Esophagus muscularis mucosa (tissue), 3 donors: ENCODE results near the gene PIERCE2.

Source experiments
- CTCF ChIP-seq, 3 experiments: fragments of 200-600 bp in 2 of 3; fragments of 450-650 bp in 1 of 3; sonication (generic) in 2 of 3; IDR thresholded peaks; one replicate each; pipeline ENCODE4 v1.5.1; 2017 to 2019; ENCODE audit warnings: antibody characterized with exemption in 3 of 3, mild to moderate bottlenecking in 2 of 3, moderate library complexity in 1 of 3
- EP300 ChIP-seq: sonication (generic); formaldehyde crosslinking; IDR thresholded peaks from one replicate; pipeline ENCODE4 v1.6.1; 2017; ENCODE audit warnings: antibody characterized with exemption

GRCh38 chr15:55457401-55458022, 49.2 kb downstream of the PIERCE2 start:
- TF ChIP-seq EP300 = no peak
- TF ChIP-seq CTCF (IDR thresholded peaks at IDR 0.05) = no peak
